Epidermal melanocyte (primary cell): ENCODE data around the gene THRAP3.
"Not testable (repeated sequence)": the region's sequence is repeated elsewhere in the genome, so short reads cannot be mapped to it uniquely, and the experiment has no call there.

Source experiments
- DNase-seq: peaks from one replicate; pipeline ENCODE4 v3.0.0; 2011; ENCODE audit warnings: low spot score; ENCODE audit not compliant: insufficient read length

Gene THRAP3

DNA sequence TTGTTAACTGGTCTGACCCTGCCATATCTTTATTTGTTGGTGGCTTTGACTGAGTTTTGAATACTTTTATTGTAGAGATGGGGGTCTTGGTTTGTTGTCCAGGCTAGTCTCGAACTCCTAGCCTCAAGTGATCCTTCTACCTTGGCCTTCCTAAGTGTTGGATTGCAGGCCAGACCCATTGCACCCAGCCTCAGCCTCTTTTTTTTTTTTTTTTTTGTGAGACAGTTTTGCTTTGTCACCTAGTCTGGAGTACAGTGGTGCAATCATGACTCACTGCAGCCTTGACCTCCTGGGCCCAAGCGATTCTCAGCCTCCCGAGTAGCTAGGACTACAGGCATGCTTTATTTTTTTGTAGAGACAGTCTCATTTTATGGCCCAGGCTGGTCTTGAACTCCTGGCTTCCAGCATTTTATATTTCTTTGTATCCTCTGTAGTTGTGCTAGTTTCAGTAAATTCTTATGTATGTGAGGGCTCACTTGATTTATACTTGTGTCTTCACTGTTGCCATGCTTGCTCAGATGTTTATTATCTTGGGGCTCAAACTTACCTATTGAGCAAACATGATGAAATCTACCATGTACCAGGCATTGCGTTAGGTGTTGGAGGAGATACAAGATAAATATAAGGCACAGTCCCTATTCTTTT, 24.1 kb downstream of the THRAP3 start:
- no peak for DNase-seq

DNA sequence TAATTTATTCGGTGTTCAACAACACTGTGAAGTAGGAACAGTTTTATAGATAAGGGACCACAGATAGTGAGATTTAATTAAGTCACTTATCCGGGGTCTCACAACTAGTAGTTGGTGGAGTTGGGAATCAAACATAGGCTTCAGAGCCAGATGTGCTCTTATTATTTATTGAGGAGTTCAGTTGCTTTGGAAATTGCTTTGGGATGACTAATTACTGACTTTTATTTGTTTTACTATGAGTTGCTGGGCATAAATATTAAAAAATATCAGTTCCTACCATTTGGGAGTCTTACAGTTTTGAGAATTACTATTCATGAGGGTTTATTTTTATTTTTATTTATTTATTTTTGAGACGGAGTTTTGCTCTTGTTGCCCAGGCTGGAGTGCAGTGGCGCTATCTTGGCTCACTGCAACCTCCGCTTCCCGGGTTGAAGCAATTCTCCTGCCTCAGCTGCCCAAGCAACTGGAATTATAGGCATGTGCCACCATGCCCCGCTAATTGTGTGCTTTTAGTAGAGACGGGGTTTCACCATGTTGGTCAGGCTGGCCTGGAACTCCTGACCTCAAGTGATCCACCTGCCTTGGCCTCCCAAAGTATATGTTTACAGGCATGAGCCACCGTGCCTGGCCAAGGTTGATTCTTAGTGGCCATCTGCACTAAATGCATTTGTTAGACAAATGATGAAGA, 27.7 kb downstream of the THRAP3 start:
- DNase-seq, result no peak

DNA sequence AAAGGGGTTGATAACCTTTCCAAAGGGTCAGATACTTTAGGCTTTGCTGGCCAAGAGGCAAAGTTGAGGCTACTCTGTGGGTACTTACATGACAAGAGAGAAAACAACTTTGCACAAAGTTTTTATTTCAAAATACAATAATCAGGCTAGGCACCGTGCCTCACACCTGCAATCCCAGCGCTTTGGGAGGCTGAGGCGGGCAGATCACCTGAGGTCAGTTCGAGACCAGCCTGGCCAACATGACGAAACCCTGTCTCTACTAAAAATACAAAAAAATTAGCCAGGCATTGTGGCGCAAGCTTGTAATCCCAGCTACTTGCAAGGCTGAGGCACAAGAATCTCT, 28.2 kb downstream of the THRAP3 start:
- not testable (repeated sequence) for DNase-seq

DNA sequence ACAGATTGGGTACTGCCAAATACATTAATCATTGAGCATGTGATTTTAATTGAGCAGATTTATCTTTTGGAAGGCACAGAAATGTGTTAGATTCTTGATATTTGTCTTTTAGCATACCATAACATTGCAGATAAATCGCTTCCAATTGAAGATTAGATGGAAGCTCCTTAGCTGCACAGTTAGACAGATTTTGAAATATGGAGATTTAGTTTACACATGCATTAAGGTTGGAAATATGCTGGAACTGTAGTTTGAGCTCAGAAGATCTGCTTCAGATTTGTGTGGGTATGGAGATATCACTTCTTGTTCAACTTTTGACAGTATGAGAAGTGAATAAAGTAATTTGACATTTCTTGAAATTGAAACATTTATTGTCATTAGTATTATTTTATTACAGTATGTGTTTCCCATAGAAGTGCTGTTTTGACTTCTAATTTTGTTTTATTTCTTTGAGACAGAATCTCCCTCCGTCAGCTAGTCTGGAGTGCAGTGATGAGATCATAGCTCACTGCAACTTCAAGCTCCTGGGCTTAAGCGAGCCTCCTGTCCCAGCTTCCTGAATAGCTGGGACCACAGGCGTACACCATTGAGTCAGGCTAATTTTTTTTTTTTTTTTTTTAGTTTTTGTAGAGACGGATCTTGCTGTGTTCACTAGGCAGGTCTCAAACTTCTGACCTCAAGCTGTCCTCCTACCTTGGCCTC, 29.1 kb downstream of the THRAP3 start:
- no peak for DNase-seq

DNA sequence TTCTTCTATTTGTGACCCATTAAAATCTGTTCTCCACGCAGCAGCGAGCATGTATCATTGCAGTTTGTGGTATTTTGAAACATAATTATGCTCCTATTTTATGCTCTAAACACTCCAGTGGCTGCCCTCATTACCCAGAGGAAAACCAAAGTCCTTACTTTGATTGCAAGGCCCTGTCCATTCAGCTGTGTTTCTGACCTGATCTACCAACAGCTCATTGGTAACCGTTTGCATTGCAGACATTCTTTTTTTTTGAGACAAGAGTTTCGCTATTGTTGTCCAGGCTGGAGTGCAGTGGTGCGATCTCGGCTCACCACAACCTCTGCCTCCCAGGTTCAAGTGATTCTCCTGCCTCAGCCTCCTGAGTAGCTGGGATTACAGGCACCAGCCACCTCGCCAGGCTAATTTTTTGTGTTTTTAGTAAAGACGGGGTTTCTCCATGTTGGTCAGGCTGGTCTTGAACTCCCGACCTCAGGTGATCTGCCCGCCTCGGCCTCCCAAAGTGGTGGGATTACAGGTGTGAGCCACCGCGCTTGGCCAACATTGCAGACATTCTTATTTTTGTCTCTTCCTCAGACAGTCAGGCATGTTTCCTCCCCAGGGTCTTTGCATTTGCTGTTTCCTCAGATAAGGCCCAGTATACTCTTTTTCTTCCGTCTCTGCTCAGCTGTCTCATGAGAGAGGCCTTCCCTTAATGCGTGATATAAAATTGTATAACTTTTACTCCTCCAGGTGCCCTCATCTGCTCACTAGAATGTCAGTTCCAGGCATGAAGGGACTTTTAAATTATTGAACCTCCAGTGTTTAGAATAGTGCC, 32.5 kb downstream of the THRAP3 start:
- no peak for DNase-seq

DNA sequence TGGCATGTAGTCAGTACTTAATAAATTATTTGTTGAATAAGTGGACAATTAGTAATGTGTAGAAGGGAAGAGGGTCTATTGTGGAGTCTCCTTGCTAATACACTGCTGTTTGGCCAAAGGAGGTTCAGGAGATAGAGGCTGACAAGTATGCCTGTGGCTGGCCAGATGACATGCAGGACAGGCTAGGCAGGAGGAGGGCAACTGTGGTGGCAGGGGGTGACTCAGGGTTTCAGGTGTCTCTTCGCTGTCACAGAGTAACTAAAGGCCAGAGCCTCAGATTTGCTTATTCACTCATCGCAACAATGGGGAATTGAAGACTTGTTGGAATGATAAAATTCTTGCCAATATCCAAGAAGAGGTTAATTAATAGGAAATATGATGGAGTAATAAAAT, 33.1 kb downstream of the THRAP3 start:
- DNase-seq, result no peak

DNA sequence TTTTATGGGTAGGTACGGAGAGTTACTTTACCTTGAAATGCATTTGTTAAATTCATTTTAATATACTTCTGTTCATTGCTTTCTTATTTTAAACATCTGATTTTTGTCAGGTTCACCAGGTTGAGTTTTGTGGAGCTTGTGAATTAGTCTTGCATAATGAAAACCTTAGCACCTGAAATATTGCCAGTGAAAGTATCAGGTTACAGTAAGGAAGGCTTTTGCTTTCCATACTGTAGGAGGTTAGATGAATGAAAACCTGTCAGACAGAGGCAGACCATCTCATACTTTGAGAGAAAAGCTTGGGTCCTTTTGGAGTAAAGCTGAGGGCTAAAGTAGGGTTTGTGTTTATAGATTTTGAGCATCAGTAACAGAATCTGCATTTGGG, 34.7 kb downstream of the THRAP3 start:
- no peak for DNase-seq

DNA sequence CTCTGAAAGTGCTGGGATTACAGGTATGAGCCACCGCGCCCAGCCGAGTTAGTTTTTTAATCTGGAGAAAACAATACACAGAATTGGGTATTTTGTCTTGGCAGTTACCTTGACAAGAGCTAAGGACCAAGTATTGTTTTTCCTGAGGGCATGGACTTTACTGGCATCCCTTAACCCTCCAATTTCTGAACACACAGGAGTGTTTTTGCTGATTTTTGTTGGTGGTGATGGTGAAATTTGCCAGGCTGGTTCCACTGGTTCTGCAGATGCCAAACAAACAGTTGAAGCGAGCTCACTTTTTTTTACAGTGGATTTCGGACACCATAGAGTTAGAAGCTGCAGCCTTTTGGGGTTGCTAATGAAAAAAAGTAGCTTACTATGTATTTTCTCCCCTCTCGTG, 44.7 kb downstream of the THRAP3 start:
- DNase-seq, result no peak

DNA sequence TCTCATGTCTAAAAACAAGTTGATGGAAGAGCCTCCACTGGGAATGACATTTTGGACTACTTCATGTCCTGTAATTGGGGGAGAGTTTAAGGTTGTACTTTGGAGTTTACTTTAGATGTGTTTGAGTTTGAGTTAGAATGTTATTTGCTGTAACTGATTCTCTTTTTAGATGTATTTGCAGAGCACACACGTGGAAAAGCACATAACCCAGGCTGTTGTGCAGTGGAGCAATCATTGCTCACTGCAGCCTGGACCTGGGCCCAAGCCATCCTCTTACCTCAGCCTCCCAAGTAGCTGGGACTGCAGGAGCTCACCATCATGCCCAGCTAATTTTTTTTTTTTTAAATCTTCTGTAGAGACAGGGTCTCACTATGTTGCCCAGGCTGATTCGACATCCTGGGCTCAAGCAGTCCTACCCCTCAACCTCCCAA, 45.2 kb downstream of the THRAP3 start:
- DNase-seq, result no peak

DNA sequence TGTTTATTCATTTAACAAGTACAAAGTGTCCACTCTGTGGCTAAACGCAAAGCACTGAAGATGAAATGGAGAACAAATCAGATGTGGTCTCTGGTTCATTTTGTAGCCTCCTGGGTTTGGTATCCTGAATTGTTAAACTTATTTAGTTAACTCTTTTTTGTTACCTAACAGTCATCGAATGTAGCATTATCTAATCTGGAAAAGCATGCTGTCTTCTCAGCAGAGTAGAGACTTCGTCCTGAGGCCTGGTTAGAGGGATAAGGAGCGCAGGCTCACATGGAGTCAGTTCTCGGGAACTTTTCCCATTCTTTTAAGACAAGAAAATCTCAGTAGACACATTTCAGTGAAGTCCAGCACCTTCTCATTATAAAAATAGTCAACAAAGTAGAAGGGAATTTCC, 48.8 kb downstream of the THRAP3 start:
- no peak for DNase-seq

DNA sequence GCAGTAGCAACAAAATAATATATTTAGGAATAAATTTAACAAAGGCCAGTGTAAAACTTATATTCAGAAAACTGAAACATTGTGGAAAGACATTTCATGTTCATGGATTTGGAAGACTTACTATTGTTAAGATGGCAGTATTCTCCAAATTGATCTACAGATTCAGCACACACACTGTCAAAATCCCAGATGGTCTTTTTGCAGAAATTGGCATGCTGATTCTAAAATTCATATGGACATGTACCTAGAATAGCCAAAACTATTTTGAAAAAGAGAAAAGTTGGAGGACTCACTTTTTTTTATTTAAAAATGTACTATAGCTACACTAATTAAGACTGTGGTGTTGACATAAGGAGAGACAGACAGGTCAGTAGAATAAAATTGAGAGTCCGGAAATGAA, 50.0 kb downstream of the THRAP3 start:
- no peak for DNase-seq

DNA sequence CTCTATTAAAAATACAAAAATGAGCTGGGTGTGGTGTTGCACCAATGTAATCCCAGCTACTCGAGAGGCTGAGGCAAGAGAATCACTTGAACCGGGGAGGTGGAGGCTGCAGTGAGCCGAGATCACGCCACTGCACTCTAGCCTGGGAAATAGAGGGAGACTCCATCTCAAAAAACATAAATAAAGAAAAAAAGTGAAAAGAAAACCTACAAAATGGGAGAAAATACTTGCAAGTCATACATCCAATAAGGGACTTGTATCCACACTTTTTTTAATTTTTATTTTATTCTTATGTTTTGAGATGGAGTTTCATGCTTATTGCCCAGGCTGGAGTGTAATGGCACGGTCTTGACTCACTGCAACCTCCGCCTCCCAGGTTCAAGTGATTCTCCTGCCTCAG, 52.4 kb downstream of the THRAP3 start:
- DNase-seq, result no peak

DNA sequence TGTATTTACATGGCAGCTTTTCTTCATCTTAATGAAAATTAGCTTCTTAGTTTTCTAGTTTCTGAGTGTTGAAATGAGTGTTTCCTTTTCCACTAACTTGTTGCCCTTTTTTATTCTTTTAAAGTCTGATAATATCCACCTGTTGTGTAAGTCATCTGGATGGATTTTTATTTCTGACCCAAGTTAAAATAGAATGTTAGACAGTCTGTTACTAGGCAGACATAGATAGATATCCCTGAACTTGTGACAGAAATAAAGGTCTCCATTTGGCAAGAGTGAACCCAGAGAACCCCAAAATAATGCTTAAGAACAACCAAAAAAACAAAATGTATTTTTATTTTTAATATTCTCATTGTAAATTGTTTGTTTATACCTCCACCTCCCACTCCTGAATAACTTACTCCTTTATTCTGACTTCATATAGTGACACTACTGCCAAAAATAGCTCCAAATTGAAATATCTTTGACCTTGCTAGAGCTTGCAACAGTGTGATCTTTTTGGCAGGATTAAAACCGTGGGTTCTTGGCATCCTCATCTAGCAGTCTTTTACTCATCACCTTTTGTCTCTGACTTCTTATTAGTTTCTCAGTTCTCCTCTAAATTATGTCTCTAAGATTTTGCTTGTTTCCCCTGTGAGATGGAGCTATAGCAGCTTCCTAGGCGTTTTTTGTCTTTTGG, 55.0 kb downstream of the THRAP3 start:
- no peak for DNase-seq

DNA sequence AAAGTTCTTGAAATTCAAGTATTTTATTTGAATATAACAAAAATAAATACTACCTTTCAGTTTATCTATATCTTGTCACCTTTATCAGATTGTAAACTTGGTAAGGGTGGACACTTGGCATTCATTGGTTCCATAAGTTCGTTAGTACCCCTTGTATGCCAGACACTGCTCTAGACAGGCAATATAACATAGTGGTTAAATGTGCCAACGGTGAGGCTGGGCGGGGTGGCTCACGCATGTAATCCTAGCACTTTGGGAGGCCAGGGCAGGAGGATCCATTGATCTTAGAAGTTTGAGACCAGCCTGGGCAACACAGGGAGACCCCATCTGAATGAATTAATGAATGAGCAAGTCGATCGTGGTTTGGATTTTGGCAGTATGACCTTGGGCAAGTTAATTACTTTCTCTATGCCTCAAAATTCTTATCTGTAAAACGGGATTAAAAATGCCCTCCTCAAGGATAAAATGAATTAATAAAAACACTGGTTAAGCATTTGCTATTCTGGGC, 55.6 kb downstream of the THRAP3 start:
- DNase-seq, result no peak

DNA sequence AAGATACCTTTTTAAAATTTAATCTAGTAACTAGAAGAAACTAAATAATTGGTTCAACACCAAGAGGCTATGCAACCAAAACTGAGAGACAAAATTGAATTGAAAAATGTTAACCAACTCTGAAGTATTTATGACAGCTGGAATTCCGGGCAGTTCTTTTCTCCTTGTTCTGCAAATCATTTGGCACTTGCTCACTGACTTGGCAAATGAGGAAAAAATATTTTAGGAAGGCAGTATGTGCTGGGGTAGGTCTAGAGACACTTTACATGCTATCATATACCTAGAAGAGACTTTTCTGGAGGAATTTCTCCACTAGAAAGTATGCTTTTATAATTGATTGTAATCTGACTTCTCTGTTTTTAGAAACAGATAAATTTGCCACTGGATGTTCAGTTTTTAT, 59.8 kb downstream of the THRAP3 start:
- no peak for DNase-seq

DNA sequence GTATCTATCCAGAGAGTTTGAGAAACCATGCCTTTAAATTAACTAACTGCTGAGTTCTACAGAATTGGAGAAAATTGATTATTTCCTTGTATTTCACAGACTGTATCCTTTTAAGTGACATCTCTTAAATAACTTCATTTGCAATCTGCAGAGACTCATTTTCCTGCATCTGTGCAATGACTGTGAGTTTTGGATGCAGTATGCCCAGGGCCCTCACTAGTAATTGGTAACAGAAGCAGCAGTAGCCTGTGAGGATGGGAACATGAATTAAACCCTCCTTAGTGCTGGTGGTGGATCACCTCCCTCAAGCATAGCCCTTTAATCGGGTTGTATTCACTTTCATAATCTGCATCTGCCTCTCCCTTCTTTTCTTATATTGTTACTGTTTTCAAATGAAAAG, 60.3 kb downstream of the THRAP3 start:
- no peak for DNase-seq

DNA sequence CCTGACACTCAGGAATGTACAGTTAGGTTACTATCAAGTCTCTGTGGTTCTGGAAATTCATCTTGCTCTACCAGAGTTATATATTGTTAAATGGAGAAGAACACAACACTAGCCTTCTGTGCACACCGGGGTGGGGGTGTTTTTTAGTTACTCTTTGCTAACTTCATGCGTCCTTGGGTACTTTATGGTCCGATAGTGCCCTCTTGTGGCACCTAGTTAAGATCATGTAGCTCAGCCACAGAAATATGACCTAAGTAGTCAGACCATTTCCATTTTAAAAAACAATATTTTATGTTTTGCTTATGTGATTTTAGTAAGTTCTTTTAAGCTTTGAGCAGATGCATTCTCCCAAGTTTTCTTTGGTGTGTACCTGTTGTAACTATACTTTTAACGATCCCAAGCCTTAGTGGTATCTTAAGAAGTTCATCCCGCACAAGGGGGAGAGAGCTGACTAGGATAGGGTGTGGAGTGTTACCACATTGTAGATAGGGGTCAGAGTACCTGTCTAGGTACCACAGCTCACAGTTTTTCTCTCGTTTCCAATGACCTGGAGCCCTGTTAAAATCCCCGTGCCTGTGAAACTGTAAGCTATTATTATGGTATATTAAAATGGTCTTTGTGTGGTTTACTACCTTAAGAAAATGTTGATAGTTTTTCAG, 61.3 kb downstream of the THRAP3 start:
- peak; percentile 84 for DNase-seq

DNA sequence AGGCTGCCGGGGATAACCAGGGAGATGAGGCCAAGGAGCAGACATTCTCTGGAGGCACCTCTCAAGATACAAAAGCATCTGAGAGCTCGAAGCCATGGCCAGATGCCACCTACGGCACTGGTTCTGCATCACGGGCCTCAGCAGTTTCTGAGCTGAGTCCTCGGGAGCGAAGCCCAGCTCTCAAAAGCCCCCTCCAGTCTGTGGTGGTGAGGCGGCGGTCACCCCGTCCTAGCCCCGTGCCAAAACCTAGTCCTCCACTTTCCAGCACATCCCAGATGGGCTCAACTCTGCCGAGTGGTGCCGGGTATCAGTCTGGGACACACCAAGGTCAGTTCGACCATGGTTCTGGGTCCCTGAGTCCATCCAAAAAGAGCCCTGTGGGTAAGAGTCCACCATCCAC, 62.6 kb downstream of the THRAP3 start:
- no peak for DNase-seq

DNA sequence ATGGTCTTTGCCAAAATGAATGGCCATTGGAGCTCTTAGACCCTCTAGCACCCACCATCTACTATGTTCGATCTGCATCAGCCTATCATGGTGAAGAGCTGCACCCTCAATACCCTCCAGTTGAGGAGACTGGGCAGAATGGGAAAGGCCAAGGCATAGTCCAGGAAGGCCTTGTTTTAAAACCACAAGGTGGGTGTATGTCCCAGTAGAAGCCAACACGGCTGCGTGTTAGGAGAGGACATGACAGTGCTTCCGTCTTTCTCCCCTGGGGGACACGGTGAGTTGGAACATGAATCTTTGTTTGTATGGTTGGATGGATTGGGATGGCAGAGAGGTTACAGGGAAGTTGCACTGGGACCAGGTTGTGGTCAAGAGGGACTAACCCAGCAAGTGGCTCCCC, 63.4 kb downstream of the THRAP3 start:
- DNase-seq, result no peak

DNA sequence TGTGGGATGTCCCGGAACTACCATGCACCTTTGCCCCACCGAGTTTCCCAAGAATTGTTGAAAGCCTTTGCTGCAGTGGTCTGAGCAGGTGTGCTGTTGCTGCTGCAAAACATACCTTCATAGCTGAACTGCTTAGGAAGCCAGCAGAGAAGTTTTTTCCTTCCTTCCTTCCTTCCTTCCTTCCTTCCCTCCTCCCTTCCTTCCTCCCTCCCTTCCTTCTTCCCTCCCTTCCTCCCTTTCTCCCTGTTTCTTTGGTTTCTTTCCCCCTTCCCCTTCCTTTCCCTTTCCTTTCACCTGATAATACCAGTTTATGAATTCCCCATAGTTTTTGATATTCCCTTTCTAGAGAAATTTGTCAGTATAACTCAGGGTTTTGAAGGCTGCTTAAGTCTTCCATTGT, 71.1 kb downstream of the THRAP3 start:
- DNase-seq, result no peak

DNA sequence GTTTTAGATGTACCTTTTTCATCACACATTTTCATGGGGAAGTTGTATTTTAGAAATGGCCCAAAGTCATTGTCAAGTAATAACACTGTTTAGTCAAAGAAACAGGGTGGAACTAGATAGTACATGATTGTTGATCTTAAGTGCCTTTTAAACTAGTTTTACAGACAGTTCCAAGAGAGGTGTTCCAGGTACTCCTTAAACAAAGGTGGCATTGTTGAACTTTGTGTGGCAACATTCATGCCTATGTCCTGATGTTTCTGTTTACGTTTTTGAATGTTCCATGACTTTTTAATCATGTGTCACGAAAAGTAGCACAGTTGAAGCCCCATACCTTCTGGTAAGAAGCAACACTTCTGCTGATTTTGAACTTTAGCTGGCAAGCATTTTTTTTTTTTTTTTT, 72.8 kb downstream of the THRAP3 start:
- no peak for DNase-seq
